Colonic mucosa (tissue), 4 donors: ENCODE results near the gene SNN. TPM values are rescaled to one million over a fixed set of nuclear protein-coding genes. Genes with fewer than 3 reads are reported as not detected.

Source experiments
- DNase-seq: peaks from one replicate; pipeline ENCODE4 v3.0.0-alpha.2; 2020
- H3K27ac ChIP-seq: fragments of 200-600 bp; one replicate; pipeline ENCODE4 v1.8.0; 2021
- H3K27me3 ChIP-seq: fragments of 200-600 bp; one replicate; pipeline ENCODE4 v1.8.0; 2021
- H3K36me3 ChIP-seq: fragments of 200-600 bp; one replicate; pipeline ENCODE4 v1.8.0; 2021
- H3K4me1 ChIP-seq: fragments of 200-600 bp; one replicate; pipeline ENCODE4 v1.8.0; 2021; ENCODE audit warnings: mild to moderate bottlenecking
- H3K4me3 ChIP-seq: fragments of 200-600 bp; one replicate; pipeline ENCODE4 v1.8.0; 2021
- H3K9ac ChIP-seq, 2 donors: one replicate each; pipeline ENCODE4 v1.7.0; 2013; ENCODE audit warnings: control low read depth in 2 of 2, low read depth in 2 of 2, low read length in 2 of 2
- H3K9me3 ChIP-seq: fragments of 200-600 bp; one replicate; pipeline ENCODE4 v1.8.0; 2021
- CTCF ChIP-seq: fragments of 200-600 bp; IDR thresholded peaks from one replicate; pipeline ENCODE4 v1.8.0; 2022; ENCODE audit warnings: antibody characterized with exemption, mild to moderate bottlenecking
- intact Hi-C: fragments of 100-400 bp; cut with DNase I; formaldehyde crosslinking; loops from one replicate; pipeline ENCODE4 v1.14.1; 2022
- total RNA-seq, 2 donors: library from RNA; stranded (reverse); fragmentation: NEBNext Ultra II Directional in 1 of 2; extraction: Animal tissue kit (Norgen Biotek cat#: 25700) in 1 of 2; gene quantifications; one replicate each; pipeline ENCODE4 v1.2.1, GENCODE V29; 2021
- donor health status: healthy.
- donor health status: DM: no; HTN: no; CAD: no.
- donor health status: DM: no; HTN: no; CAD: no.

SNN gene
- total RNA-seq, 2 donors from 2014 or later: 2.4 to 5.6 TPM

- no peak for DNase-seq
- Histone ChIP-seq H3K9ac (no peak overlapping the region), H3K4me3 (no peak overlapping the region), H3K9me3 (no peaks in the 10 kb centered on the region), H3K27ac (peak overlapping the region; percentile 26), H3K36me3 (no peaks in the 10 kb centered on the region), H3K4me1 (no peaks in the 10 kb centered on the region), H3K27me3 (no peaks in the 10 kb centered on the region)
- intact Hi-C loops: no loop called here
- no peak for TF ChIP-seq CTCF
Observed at GRCh38 chr16:11624205-11624604, 44.0 kb upstream of the SNN start.

GRCh38 chr16:11624636-11625607 is 43.3 kb upstream of the SNN start:
- Histone ChIP-seq H3K36me3 (no peaks in the 10 kb centered on the region), H3K4me1 (no peaks in the 10 kb centered on the region), H3K27ac (peak overlapping the region; percentile 26), H3K9me3 (no peaks in the 10 kb centered on the region), H3K4me3 (no peak overlapping the region), H3K9ac (no peak overlapping the region), H3K27me3 (no peaks in the 10 kb centered on the region)
- intact Hi-C loops: no loop called here
- DNase-seq: no peak
- no peak for TF ChIP-seq CTCF

- TF ChIP-seq CTCF: no peak
- intact Hi-C loops: no loop called here
- Histone ChIP-seq H3K4me3 (no peak overlapping the region), H3K36me3 (no peaks in the 10 kb centered on the region), H3K9me3 (no peaks in the 10 kb centered on the region), H3K4me1 (no peaks in the 10 kb centered on the region), H3K27me3 (no peaks in the 10 kb centered on the region), H3K9ac (no peak overlapping the region), H3K27ac (no peak overlapping the region)
- DNase-seq: no peak
Observed at GRCh38 chr16:11625769-11626168, 42.5 kb upstream of the SNN start.

GRCh38 chr16:11626657-11627291 is 41.5 kb upstream of the SNN start:
- no peaks in the 10 kb centered on the region for H3K9me3 ChIP-seq
- H3K9ac ChIP-seq: no peak overlapping the region
- TF ChIP-seq CTCF: no peak
- no peak for DNase-seq
- intact Hi-C loops: no loop called here
- H3K27ac ChIP-seq: no peak overlapping the region
- no peaks in the 10 kb centered on the region for H3K27me3 ChIP-seq
- H3K36me3 ChIP-seq: no peaks in the 10 kb centered on the region
- H3K4me1 ChIP-seq: no peaks in the 10 kb centered on the region
- no peak overlapping the region for H3K4me3 ChIP-seq

GRCh38 chr16:11627292-11627663 is 41.0 kb upstream of the SNN start:
- DNase-seq: no peak
- Histone ChIP-seq H3K9ac (no peak overlapping the region), H3K27me3 (no peaks in the 10 kb centered on the region), H3K4me3 (no peak overlapping the region), H3K27ac (no peak overlapping the region), H3K9me3 (no peaks in the 10 kb centered on the region), H3K36me3 (no peaks in the 10 kb centered on the region), H3K4me1 (no peaks in the 10 kb centered on the region)
- intact Hi-C loops: no loop called here
- no peak for TF ChIP-seq CTCF
